ENCODE measurements around the gene PFKM.
A peak's percentile ranks its signal among the peaks of the same experiment; 100 is the strongest.

PFKM gene

DNA sequence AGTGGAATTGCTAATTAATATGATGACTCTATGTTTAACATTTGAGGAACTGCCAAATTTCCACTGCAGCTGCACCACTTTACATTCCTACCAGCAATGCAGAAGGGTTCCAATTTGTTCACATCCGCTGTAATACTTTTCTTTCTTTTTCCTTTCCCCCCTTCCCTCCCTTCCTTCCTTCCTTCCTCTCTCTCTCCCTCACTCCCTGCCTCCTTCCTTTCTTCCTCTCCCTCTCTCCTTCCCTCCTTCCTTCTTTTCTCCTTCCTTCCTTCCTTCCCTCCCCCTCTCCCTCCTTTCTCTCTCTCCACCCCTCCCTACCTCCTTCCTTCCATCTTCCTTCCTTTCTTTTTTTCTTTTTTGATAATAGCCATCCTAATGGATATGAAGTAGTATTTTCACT is 3.2 kb upstream of the PFKM start:
- no peaks in the 10 kb centered on the region for H3K36me3 ChIP-seq (ENCODE audit: control insufficient read depth, insufficient read depth, low read length)
- no peak for DNase-seq (ENCODE audit: extremely low read depth, insufficient read length)
- TF ChIP-seq, protein P1, sequence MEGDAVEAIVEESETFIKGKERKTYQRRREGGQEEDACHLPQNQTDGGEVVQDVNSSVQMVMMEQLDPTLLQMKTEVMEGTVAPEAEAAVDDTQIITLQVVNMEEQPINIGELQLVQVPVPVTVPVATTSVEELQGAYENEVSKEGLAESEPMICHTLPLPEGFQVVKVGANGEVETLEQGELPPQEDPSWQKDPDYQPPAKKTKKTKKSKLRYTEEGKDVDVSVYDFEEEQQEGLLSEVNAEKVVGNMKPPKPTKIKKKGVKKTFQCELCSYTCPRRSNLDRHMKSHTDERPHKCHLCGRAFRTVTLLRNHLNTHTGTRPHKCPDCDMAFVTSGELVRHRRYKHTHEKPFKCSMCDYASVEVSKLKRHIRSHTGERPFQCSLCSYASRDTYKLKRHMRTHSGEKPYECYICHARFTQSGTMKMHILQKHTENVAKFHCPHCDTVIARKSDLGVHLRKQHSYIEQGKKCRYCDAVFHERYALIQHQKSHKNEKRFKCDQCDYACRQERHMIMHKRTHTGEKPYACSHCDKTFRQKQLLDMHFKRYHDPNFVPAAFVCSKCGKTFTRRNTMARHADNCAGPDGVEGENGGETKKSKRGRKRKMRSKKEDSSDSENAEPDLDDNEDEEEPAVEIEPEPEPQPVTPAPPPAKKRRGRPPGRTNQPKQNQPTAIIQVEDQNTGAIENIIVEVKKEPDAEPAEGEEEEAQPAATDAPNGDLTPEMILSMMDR (IDR thresholded peaks at IDR 0.05; ENCODE audit: insufficient read depth, low read length, poor library complexity, severe bottlenecking) = no peak
- no peak overlapping the region for H3K4me3 ChIP-seq (replicated peaks; ENCODE audit: low read depth, low read length)
- no peaks in the 10 kb centered on the region for H3K27me3 ChIP-seq (replicated peaks; ENCODE audit: control insufficient read depth, insufficient read depth, low read length)

DNA sequence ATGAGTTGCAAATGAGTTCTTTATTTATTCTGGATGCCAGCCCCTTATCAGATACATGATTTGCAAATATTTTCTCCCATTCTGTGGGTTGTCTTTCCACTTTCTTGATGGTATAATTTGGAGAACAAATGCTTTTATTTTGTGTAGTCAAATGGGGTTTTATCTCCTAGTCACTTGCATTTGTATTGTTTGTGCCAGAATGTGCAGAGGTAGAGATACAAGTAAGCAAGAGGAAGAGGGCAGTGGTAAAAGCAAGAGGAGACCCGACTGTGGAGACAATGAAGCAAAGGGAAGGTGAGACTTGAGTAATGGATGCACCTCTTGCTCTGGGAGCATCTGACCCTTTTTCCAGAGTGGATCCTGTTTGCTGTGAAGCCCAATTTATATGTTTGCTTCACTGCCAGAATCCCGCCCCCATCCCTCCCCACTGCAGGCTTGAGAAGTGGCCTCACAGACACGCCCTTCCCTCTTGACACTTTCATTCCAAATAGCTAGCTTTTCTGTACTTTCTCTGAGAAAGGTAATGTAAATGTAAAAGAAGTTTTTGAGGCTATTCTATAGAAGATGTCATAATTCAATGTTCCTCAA is 786 bp upstream of the PFKM start:
- H3K36me3 ChIP-seq (ENCODE audit: control insufficient read depth, insufficient read depth, low read length) = peaks cover 4% of the 10 kb centered on the region
- H3K4me3 ChIP-seq (replicated peaks; ENCODE audit: low read depth, low read length) = no peak overlapping the region
- no peaks in the 10 kb centered on the region for H3K27me3 ChIP-seq (replicated peaks; ENCODE audit: control insufficient read depth, insufficient read depth, low read length)
- TF ChIP-seq, protein P1 (IDR thresholded peaks at IDR 0.05; ENCODE audit: insufficient read depth, low read length, poor library complexity, severe bottlenecking) = no peak
- DNase-seq (ENCODE audit: extremely low read depth, insufficient read length) = no peak

DNA sequence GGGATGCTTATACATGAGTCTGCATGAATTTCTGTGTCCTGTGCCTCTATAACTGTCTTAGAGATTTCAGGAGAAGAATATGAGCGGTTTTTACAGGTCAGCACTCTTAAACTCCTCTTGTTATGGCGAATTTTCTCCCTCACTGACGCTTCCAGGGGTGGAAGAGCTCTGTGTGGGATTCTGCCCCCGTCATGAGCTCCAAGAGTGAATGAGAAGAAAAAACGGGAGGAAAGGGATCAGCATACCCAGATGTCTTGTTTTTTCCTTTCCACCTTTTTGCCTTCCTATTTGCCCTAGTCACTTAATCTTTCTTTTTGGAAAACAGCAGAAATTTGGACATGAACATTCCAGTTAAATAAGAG is 651 bp downstream of the PFKM start:
- peak overlapping the region; percentile 74 for H3K4me3 ChIP-seq (replicated peaks; ENCODE audit: low read depth, low read length)
- H3K36me3 ChIP-seq (ENCODE audit: control insufficient read depth, insufficient read depth, low read length) = peaks cover 5% of the 10 kb centered on the region
- DNase-seq (ENCODE audit: extremely low read depth, insufficient read length) = no peak
- TF ChIP-seq, protein P1 (IDR thresholded peaks at IDR 0.05; ENCODE audit: insufficient read depth, low read length, poor library complexity, severe bottlenecking) = no peak
- H3K27me3 ChIP-seq (replicated peaks; ENCODE audit: control insufficient read depth, insufficient read depth, low read length) = no peaks in the 10 kb centered on the region

DNA sequence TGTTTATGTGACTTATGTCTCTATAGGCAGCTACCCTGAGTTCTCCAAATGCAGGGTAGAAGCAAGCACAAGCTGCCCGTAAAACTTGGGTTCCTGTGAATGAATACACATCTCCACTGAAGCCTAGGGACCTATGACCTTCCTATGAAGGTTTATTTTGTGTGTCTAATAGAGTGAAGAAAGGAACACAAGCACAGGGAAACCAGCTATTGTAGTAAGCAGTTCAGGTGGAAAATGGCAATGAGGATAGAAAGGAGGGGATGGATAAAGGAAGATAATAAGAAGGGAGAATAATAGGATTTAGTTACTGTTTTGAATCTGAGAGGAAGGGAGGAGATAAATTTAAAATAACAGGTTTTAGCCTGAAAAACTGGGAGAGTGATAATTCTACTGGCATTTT is 2.4 kb downstream of the PFKM start:
- TF ChIP-seq, protein P1 (IDR thresholded peaks at IDR 0.05; ENCODE audit: insufficient read depth, low read length, poor library complexity, severe bottlenecking) = no peak
- no peak overlapping the region for H3K4me3 ChIP-seq (replicated peaks; ENCODE audit: low read depth, low read length)
- H3K27me3 ChIP-seq (replicated peaks; ENCODE audit: control insufficient read depth, insufficient read depth, low read length) = no peaks in the 10 kb centered on the region
- DNase-seq (ENCODE audit: extremely low read depth, insufficient read length) = no peak
- H3K36me3 ChIP-seq (ENCODE audit: control insufficient read depth, insufficient read depth, low read length) = peaks cover 7% of the 10 kb centered on the region

DNA sequence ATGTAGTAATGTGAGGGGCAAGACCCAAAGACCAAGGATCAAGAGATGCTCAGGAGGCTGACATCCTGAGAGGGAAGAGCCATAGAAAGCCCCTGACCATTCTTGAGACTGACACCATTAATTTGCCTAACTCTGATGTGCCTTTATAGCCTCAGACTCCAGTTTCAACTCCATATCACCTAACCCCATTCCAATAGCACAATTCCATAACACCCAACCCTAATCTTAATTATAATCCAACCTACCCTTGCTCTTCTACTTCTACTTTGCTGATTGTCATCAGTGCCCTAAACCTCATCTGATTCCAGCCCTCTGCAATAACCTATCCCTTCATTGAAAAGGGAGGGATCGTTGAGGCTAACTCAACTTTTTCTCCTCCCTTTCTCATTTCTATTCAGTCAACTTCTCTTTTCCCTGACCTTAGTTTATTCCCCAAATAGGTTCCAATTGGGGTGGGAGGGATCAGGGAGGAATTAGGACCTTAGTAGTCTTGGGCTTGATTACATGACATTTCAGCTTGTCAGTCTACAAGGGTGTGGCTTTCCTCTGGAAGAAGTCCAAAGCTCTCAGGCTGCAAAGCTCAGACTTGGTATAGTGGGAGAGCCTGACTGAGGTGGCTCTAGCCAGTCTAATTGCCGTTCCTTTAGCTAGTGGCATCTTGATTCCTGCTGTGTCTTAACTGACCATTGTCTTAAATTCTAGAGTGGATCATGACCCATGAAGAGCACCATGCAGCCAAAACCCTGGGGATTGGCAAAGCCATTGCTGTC is 3.1 kb downstream of the PFKM start:
- no peak for DNase-seq (ENCODE audit: extremely low read depth, insufficient read length)
- TF ChIP-seq, protein P1 (IDR thresholded peaks at IDR 0.05; ENCODE audit: insufficient read depth, low read length, poor library complexity, severe bottlenecking) = no peak
- Histone ChIP-seq H3K27me3 (replicated peaks; ENCODE audit: control insufficient read depth, insufficient read depth, low read length) (no peaks in the 10 kb centered on the region), H3K36me3 (ENCODE audit: control insufficient read depth, insufficient read depth, low read length) (peaks cover 12% of the 10 kb centered on the region), H3K4me3 (replicated peaks; ENCODE audit: low read depth, low read length) (no peak overlapping the region)
